H9 (cell line): Measurements from ENCODE around the gene PRKAG1. TPM values are rescaled to one million over a fixed set of nuclear protein-coding genes. Genes with fewer than 3 reads are reported as not detected.
A peak's percentile ranks its signal among the peaks of the same experiment; 100 is the strongest.

Experiments
- DNase-seq: peaks from one replicate; pipeline ENCODE4 v3.0.0-alpha.2; 2017
- H2AFZ ChIP-seq: one replicate; pipeline ENCODE4 v1.6.1; 2013; ENCODE audit warnings: mild to moderate bottlenecking, low read length, control low read depth, moderate library complexity
- H2AK5ac ChIP-seq: 2 replicates; pipeline ENCODE4 v1.6.1; 2013; ENCODE audit warnings: low read length, control low read depth, mixed read lengths; ENCODE audit not compliant: insufficient read length
- H2BK120ac ChIP-seq: one replicate; pipeline ENCODE4 v1.6.1; 2013; ENCODE audit warnings: low read depth, mild to moderate bottlenecking, low read length, control low read depth, inconsistent platforms; ENCODE audit not compliant: poor library complexity, severe bottlenecking
- H2BK12ac ChIP-seq: 2 replicates; pipeline ENCODE4 v1.6.1; 2013; ENCODE audit warnings: low read length, control low read depth, mixed read lengths, low read depth; ENCODE audit not compliant: insufficient read length
- H2BK15ac ChIP-seq: 2 replicates; pipeline ENCODE4 v1.6.1; 2013; ENCODE audit warnings: low read depth, low read length, control low read depth
- H2BK20ac ChIP-seq: one replicate; pipeline ENCODE4 v1.6.1; 2013; ENCODE audit warnings: low read depth, mild to moderate bottlenecking, low read length, control low read depth, inconsistent platforms; ENCODE audit not compliant: poor library complexity, severe bottlenecking
- H2BK5ac ChIP-seq: 2 replicates; pipeline ENCODE4 v1.6.1; 2013; ENCODE audit warnings: low read length, control low read depth, mixed read lengths; ENCODE audit not compliant: insufficient read length
- H3K14ac ChIP-seq: 2 replicates; pipeline ENCODE4 v1.6.1; 2013; ENCODE audit warnings: low read length, control low read depth; ENCODE audit not compliant: insufficient read depth
- H3K18ac ChIP-seq: 2 replicates; pipeline ENCODE4 v1.6.1; 2013; ENCODE audit warnings: low read depth, mild to moderate bottlenecking, mixed read lengths, low read length, control low read depth; ENCODE audit not compliant: insufficient read length
- H3K23ac ChIP-seq: 2 replicates; pipeline ENCODE4 v1.6.1; 2013; ENCODE audit warnings: low read length, control low read depth, mixed read lengths, low read depth; ENCODE audit not compliant: insufficient read length
- H3K23me2 ChIP-seq: 2 replicates; pipeline ENCODE4 v1.6.1; 2013; ENCODE audit warnings: low read depth, mild to moderate bottlenecking, mixed read lengths, low read length, control low read depth; ENCODE audit not compliant: insufficient read length, poor library complexity, severe bottlenecking
- H3K27ac ChIP-seq: 2 replicates; pipeline ENCODE4 v1.5.1; 2013; ENCODE audit warnings: low read length, control low read depth, mixed read lengths, low read depth; ENCODE audit not compliant: insufficient read length
- H3K27me3 ChIP-seq: 2 replicates; pipeline ENCODE4 v1.6.1; 2013; ENCODE audit warnings: low read length, control low read depth, inconsistent platforms; ENCODE audit not compliant: insufficient read depth
- H3K4ac ChIP-seq: 2 replicates; pipeline ENCODE4 v1.6.1; 2013; ENCODE audit warnings: low read depth, mild to moderate bottlenecking, control low read depth, inconsistent platforms, low read length, moderate library complexity
- H3K4me1 ChIP-seq: 2 replicates; pipeline ENCODE4 v1.6.1; 2013; ENCODE audit warnings: low read length, control low read depth, inconsistent platforms; ENCODE audit not compliant: insufficient read depth
- H3K4me2 ChIP-seq: 2 replicates; pipeline ENCODE4 v1.6.1; 2013; ENCODE audit warnings: low read length, control low read depth, mixed read lengths; ENCODE audit not compliant: insufficient read length, insufficient read depth
- H3K56ac ChIP-seq: 2 replicates; pipeline ENCODE4 v1.6.1; 2013; ENCODE audit warnings: low read depth, mild to moderate bottlenecking, mixed read lengths, low read length, control low read depth; ENCODE audit not compliant: insufficient read length
- H3K79me1 ChIP-seq: 2 replicates; pipeline ENCODE4 v1.6.1; 2013; ENCODE audit warnings: low read depth, mild to moderate bottlenecking, moderate library complexity, low read length, control low read depth, inconsistent platforms; ENCODE audit not compliant: insufficient read depth, poor library complexity, severe bottlenecking
- H3K79me2 ChIP-seq: 2 replicates; pipeline ENCODE4 v1.6.1; 2013; ENCODE audit warnings: low read length, control low read depth, inconsistent platforms; ENCODE audit not compliant: insufficient read depth
- H3K9ac ChIP-seq: 2 replicates; pipeline ENCODE4 v1.6.1; 2013; ENCODE audit warnings: low read length, control low read depth, mixed read lengths; ENCODE audit not compliant: insufficient read length; ENCODE audit errors: extremely low read depth
- H3K9me3 ChIP-seq: one replicate; pipeline ENCODE4 v1.6.1; 2013; ENCODE audit warnings: low read depth, low read length, inconsistent platforms; ENCODE audit not compliant: control insufficient read depth
- H3T11ph ChIP-seq: one replicate; pipeline ENCODE4 v1.6.1; 2013; ENCODE audit warnings: mild to moderate bottlenecking, low read length, control low read depth, inconsistent platforms
- H4K20me1 ChIP-seq: one replicate; pipeline ENCODE4 v1.6.1; 2013; ENCODE audit not compliant: control insufficient read depth, insufficient read length, insufficient read depth
- H4K5ac ChIP-seq: 2 replicates; pipeline ENCODE4 v1.6.1; 2013; ENCODE audit warnings: low read depth, mild to moderate bottlenecking, mixed read lengths, low read length, control low read depth; ENCODE audit not compliant: insufficient read length
- H4K8ac ChIP-seq: replicated peaks from 2 replicates; pipeline ENCODE4 v1.6.1; 2013; ENCODE audit warnings: low read length, control low read depth, mixed read lengths, low read depth; ENCODE audit not compliant: insufficient read length
- H4K91ac ChIP-seq: 2 replicates; pipeline ENCODE4 v1.6.1; 2013; ENCODE audit warnings: low read depth, mild to moderate bottlenecking, moderate library complexity, mixed read lengths, low read length, control low read depth; ENCODE audit not compliant: insufficient read length
- H3K27ac Mint-ChIP-seq, 3 experiments: 2 replicates in 2 of 3; 3 replicates in 1 of 3; pipeline ENCODE4 v1.8.0; 2020 to 2021; ENCODE audit warnings: mixed read lengths in 3 of 3, mild to moderate bottlenecking in 1 of 3, moderate library complexity in 1 of 3
- H3K27me3 Mint-ChIP-seq: 2 replicates; pipeline ENCODE4 v1.8.0; 2021; ENCODE audit warnings: low read depth, mild to moderate bottlenecking, moderate library complexity, mixed read lengths
- H3K36me3 Mint-ChIP-seq, 3 experiments: 2 replicates in 2 of 3; 3 replicates in 1 of 3; pipeline ENCODE4 v1.8.0; 2020 to 2021; ENCODE audit warnings: low read depth in 3 of 3, mixed read lengths in 3 of 3; ENCODE audit not compliant: insufficient read depth in 1 of 3
- H3K4me1 Mint-ChIP-seq, 2 experiments: 2 replicates each; pipeline ENCODE4 v1.8.0; 2020; ENCODE audit warnings: mixed read lengths in 2 of 2
- H3K4me3 Mint-ChIP-seq, 2 experiments: 2 replicates in 1 of 2; 3 replicates in 1 of 2; pipeline ENCODE4 v1.8.0; 2020 to 2021; ENCODE audit warnings: mild to moderate bottlenecking in 2 of 2, mixed read lengths in 2 of 2, moderate library complexity in 1 of 2
- H3K9me3 Mint-ChIP-seq, 2 experiments: 2 replicates in 1 of 2; 3 replicates in 1 of 2; pipeline ENCODE4 v1.8.0; 2020; ENCODE audit warnings: mild to moderate bottlenecking in 2 of 2, mixed read lengths in 2 of 2, moderate library complexity in 1 of 2
- CTCF ChIP-seq: fragments of 200-600 bp; sonication (generic); conservative IDR thresholded peaks from 3 replicates; pipeline ENCODE4 v1.8.0; 2021; ENCODE audit warnings: antibody characterized with exemption, mild to moderate bottlenecking
- WGBS: extraction: QIAGEN DNeasy Blood & Tissue Kit; methylation state at CpG from one replicate; pipeline ENCODE4 v1.1.7; 2013; ENCODE audit warnings: missing lambda C conversion rate, low lambda C conversion rate, mixed read lengths; ENCODE audit not compliant: insufficient read length; ENCODE audit errors: extremely low coverage; 5-methylcytosine and 5-hydroxymethylcytosine counted together
- total RNA-seq: library from RNA; stranded (reverse); gene quantifications from 2 replicates; pipeline ENCODE4 v1.2.1, GENCODE V29; 2021

PRKAG1 gene
- total RNA-seq, 1 experiment from 2014 or later, result 34.8 TPM

- Histone ChIP-seq H4K8ac (no peak overlapping the region), H2BK5ac (no peak overlapping the region), H3K79me1 (peaks cover 28% of the 10 kb centered on the region), H3K23ac (no peak overlapping the region), H3K4me1 (peaks cover 14% of the 10 kb centered on the region), H3K56ac (no peak overlapping the region), H4K20me1 (no peaks in the 10 kb centered on the region), H3K27ac (no peak overlapping the region), H3K18ac (peak overlapping the region; percentile 40), H3T11ph (no peak overlapping the region), H2BK120ac (no peak overlapping the region), H3K9ac (peak overlapping the region; percentile 93), H2BK15ac (no peak overlapping the region), H3K9me3 (no peaks in the 10 kb centered on the region), H2BK12ac (no peak overlapping the region), H3K14ac (peak overlapping the region; percentile 97), H3K4ac (no peak overlapping the region), H2AK5ac (no peak overlapping the region), H2AFZ (no peak overlapping the region), H4K5ac (no peak overlapping the region), H3K4me2 (peak overlapping the region; percentile 85), H3K79me2 (peaks cover 46% of the 10 kb centered on the region), H4K91ac (no peak overlapping the region), H3K27me3 (no peaks in the 10 kb centered on the region), H3K23me2 (peaks cover 24% of the 10 kb centered on the region), H2BK20ac (no peak overlapping the region)
- Mint-ChIP-seq H3K27ac (peak overlapping the region; percentile 38 to 95 (median 90); a peak in 6 of 7 replicates), H3K9me3 (no peaks in the 10 kb centered on the region), H3K36me3 (peaks cover 14 to 18% (median 14%) of the 10 kb centered on the region in 3 experiments), H3K4me1 (peaks cover 52 to 56% of the 10 kb centered on the region in 2 experiments), H3K4me3 (peak overlapping the region; percentile 97), H3K27me3 (no peaks in the 10 kb centered on the region)
- no peak for TF ChIP-seq CTCF
- DNase-seq, result no peak
- no CpG with 5 or more reads among the region's 70 CpGs for WGBS
These were observed 41.0 kb upstream of the PRKAG1 start for GRCh38 chr12:49059299-49060171.
